SK-N-SH treated with all-trans-retinoic acid at 6 μM for 48 hours (cell line): ENCODE measurements around the gene SPEF1.

Experiments used
- ARNTL ChIP-seq: fragments of 450-650 bp; formaldehyde crosslinking; IDR thresholded peaks from 2 replicates; pipeline ENCODE4 v1.5.0; 2020; ENCODE audit warnings: low read depth, mild to moderate bottlenecking, moderate library complexity, borderline replicate concordance
- BACH2 ChIP-seq: fragments of 250-450 bp; sonication (Bioruptor Pico); IDR thresholded peaks from 2 replicates; pipeline ENCODE4 v1.9.0; 2021; ENCODE audit warnings: mild to moderate bottlenecking, borderline replicate concordance
- CREB5 ChIP-seq: fragments of 250-450 bp; sonication (Bioruptor Pico); IDR thresholded peaks from 2 replicates; pipeline ENCODE4 v1.5.1; 2020; ENCODE audit warnings: low read depth, mild to moderate bottlenecking, moderate library complexity
- CSDC2 ChIP-seq: fragments of 250-450 bp; sonication (Bioruptor Pico); IDR thresholded peaks from 2 replicates; pipeline ENCODE4 v1.5.0; 2020; ENCODE audit warnings: mild to moderate bottlenecking, moderate library complexity
- CSRNP3 ChIP-seq: fragments of 250-450 bp; sonication (Bioruptor Pico); IDR thresholded peaks from 2 replicates; pipeline ENCODE4 v1.5.1; 2021; ENCODE audit warnings: mild to moderate bottlenecking, moderate library complexity
- PATZ1 ChIP-seq: fragments of 250-450 bp; sonication (Bioruptor Pico); IDR thresholded peaks from 2 replicates; pipeline ENCODE4 v1.8.0; 2020; ENCODE audit warnings: mild to moderate bottlenecking, moderate library complexity, borderline replicate concordance
- PPARA ChIP-seq: fragments of 250-450 bp; sonication (Bioruptor Pico); IDR thresholded peaks from 2 replicates; pipeline ENCODE4 v1.5.0; 2020; ENCODE audit warnings: mild to moderate bottlenecking, borderline replicate concordance
- RARB ChIP-seq: fragments of 250-450 bp; sonication (Bioruptor Pico); IDR thresholded peaks from 2 replicates; pipeline ENCODE4 v1.8.0; 2021; ENCODE audit warnings: mild to moderate bottlenecking, moderate library complexity
- TOX ChIP-seq: fragments of 250-450 bp; sonication (Bioruptor Pico); IDR thresholded peaks from 2 replicates; pipeline ENCODE4 v1.8.0; 2021; ENCODE audit warnings: mild to moderate bottlenecking, moderate library complexity, borderline replicate concordance
- ZNF565 ChIP-seq: fragments of 450-650 bp; formaldehyde crosslinking; conservative IDR thresholded peaks from 2 replicates; pipeline ENCODE4 v1.5.0; 2020; ENCODE audit warnings: low read depth, mild to moderate bottlenecking, moderate library complexity

- TF ChIP-seq PATZ1 (CRISPR knock-in tag) (no peak), PPARA (no peak), BACH2 (CRISPR knock-in tag) (no peak), TOX (CRISPR knock-in tag) (no peak), ARNTL (no peak), CREB5 (no peak), CSDC2 (CRISPR knock-in tag) (no peak), CSRNP3 (CRISPR knock-in tag) (no peak), RARB (CRISPR knock-in tag) (no peak), ZNF565 (CRISPR knock-in tag) (no peak)
Measured at GRCh38 chr20:3788685-3789155, 7.5 kb upstream of the SPEF1 start.
